Measurements from ENCODE around the gene NRDC.

NRDC gene

GRCh38 chr1:51799372-51799771, 79.2 kb downstream of the NRDC start (continued):
- no peak for TF ChIP-seq WT1 (tag by site-specific recombination; IDR thresholded peaks at IDR 0.05)
- TF ChIP-seq TRIM28 (IDR thresholded peaks at IDR 0.05; ENCODE audit: borderline replicate concordance, low read length) = no peak
- TF ChIP-seq ZNF600 (tag by site-specific recombination; IDR thresholded peaks at IDR 0.05) = no peak
- TF ChIP-seq ZSCAN5A (tag by site-specific recombination; IDR thresholded peaks at IDR 0.05) = no peak
- no peak for TF ChIP-seq PATZ1 (tag by site-specific recombination; IDR thresholded peaks at IDR 0.05)
- no peak for TF ChIP-seq ZBTB17 (tag by site-specific recombination; IDR thresholded peaks at IDR 0.05)
- no peak for TF ChIP-seq ZNF274 (IDR thresholded peaks at IDR 0.05; ENCODE audit: low read length)
- TF ChIP-seq ZNF274 (tag by site-specific recombination; IDR thresholded peaks at IDR 0.05; ENCODE audit: borderline replicate concordance) = no peak
- no peak for TF ChIP-seq ZNF747 (tag by site-specific recombination; IDR thresholded peaks at IDR 0.05)

GRCh38 chr1:51794868-51795267, 83.7 kb downstream of the NRDC start:
- Histone ChIP-seq H3K4me3 (ENCODE audit: low read depth, low read length) (no peak overlapping the region), H3K9me3 (ENCODE audit: control insufficient read depth, insufficient read depth, low read depth, low read length) (no peaks in the 10 kb centered on the region), H3K4me1 (ENCODE audit: control insufficient read depth, insufficient read depth, low read length) (no peaks in the 10 kb centered on the region), H3K36me3 (ENCODE audit: control insufficient read depth in 2 of 2, insufficient read depth in 1 of 2, low read length in 2 of 2) (peaks cover 18 to 84% of the 10 kb centered on the region in 2 experiments), H3K27ac (ENCODE audit: extremely low read depth, low read depth, low read length) (no peak overlapping the region)
- POLR2A ChIA-PET = no interaction called here
- CTCF ChIA-PET = interaction anchor here (0.6 kb wide), 2 partner anchors 45 to 333 kb away, joined by 3 read pairs; no protein-coding TSS in a partner anchor
- no peak for TF ChIP-seq ZNF221 (tag by site-specific recombination; IDR thresholded peaks at IDR 0.05; ENCODE audit: borderline replicate concordance)
- no peak for TF ChIP-seq ZNF24 (tag by site-specific recombination; IDR thresholded peaks at IDR 0.05)
- no peak for TF ChIP-seq ZFP69B (tag by site-specific recombination; IDR thresholded peaks at IDR 0.05)
- no peak for TF ChIP-seq ZNF175 (tag by site-specific recombination; IDR thresholded peaks at IDR 0.05)
- TF ChIP-seq ZBTB44 (tag by site-specific recombination; IDR thresholded peaks at IDR 0.05) = no peak

GRCh38 chr1:51794260-51794659, 84.3 kb downstream of the NRDC start:
- TF ChIP-seq ZNF221 (tag by site-specific recombination; IDR thresholded peaks at IDR 0.05; ENCODE audit: borderline replicate concordance) (no peak), ZBTB8A (tag by site-specific recombination; IDR thresholded peaks at IDR 0.05) (no peak), ZNF280C (tag by site-specific recombination; IDR thresholded peaks at IDR 0.05) (no peak), ZBTB7A (tag by site-specific recombination; IDR thresholded peaks at IDR 0.05; ENCODE audit: low read depth) (no peak), OVOL3 (tag by site-specific recombination; IDR thresholded peaks at IDR 0.05) (no peak), ZNF629 (tag by site-specific recombination; IDR thresholded peaks at IDR 0.05) (no peak), ZNF16 (tag by site-specific recombination; IDR thresholded peaks at IDR 0.05; ENCODE audit: low read depth) (no peak), ZNF707 (tag by site-specific recombination; IDR thresholded peaks at IDR 0.05) (no peak), GFI1B (tag by site-specific recombination; IDR thresholded peaks at IDR 0.05) (no peak), ZNF639 (tag by site-specific recombination; IDR thresholded peaks at IDR 0.05) (no peak), RBAK (tag by site-specific recombination; IDR thresholded peaks at IDR 0.05) (no peak)
- H3K9me3 ChIP-seq (ENCODE audit: control insufficient read depth, insufficient read depth, low read depth, low read length) = no peaks in the 10 kb centered on the region
- peaks cover 21 to 84% of the 10 kb centered on the region in 2 experiments for H3K36me3 ChIP-seq (ENCODE audit: control insufficient read depth in 2 of 2, insufficient read depth in 1 of 2, low read length in 2 of 2)
- H3K4me3 ChIP-seq (ENCODE audit: low read depth, low read length) = no peak overlapping the region
- ChIA-PET POLR2A (no interaction called here), CTCF (no interaction called here)
- H3K27ac ChIP-seq (ENCODE audit: extremely low read depth, low read depth, low read length) = no peak overlapping the region
- H3K4me1 ChIP-seq (ENCODE audit: control insufficient read depth, insufficient read depth, low read length) = no peaks in the 10 kb centered on the region
